Karpas-422 (cell line): ENCODE data around the gene PPP1R12B. TPM values are rescaled to one million over a fixed set of nuclear protein-coding genes. Genes with fewer than 3 reads are reported as not detected.

Source experiments
- DNase-seq: peaks from one replicate; pipeline ENCODE4 v3.0.0-alpha.2; 2015
- H2AFZ ChIP-seq: fragments of 200-600 bp; sonication (generic); 2 replicates; pipeline ENCODE4 v1.6.1; 2014; ENCODE audit warnings: antibody characterized with exemption, low read length, mixed read lengths
- H3K27ac ChIP-seq: fragments of 200-600 bp; sonication (generic); 2 replicates; pipeline ENCODE4 v1.5.1; 2014; ENCODE audit warnings: mild to moderate bottlenecking, low read length, moderate library complexity
- H3K27me3 ChIP-seq: fragments of 200-600 bp; sonication (generic); 2 replicates; pipeline ENCODE4 v1.6.1; 2014; ENCODE audit warnings: low read length, mixed read lengths
- H3K36me3 ChIP-seq: fragments of 200-600 bp; sonication (generic); 2 replicates; pipeline ENCODE4 v1.6.1; 2014; ENCODE audit warnings: low read length, mixed read lengths; ENCODE audit not compliant: insufficient read depth
- H3K4me1 ChIP-seq: fragments of 200-600 bp; sonication (generic); 2 replicates; pipeline ENCODE4 v1.6.1; 2014; ENCODE audit warnings: mild to moderate bottlenecking, low read length, mixed read lengths
- H3K4me2 ChIP-seq: fragments of 200-600 bp; sonication (generic); 2 replicates; pipeline ENCODE4 v1.6.1; 2014; ENCODE audit warnings: low read length, low read depth, mild to moderate bottlenecking; ENCODE audit not compliant: poor library complexity, severe bottlenecking
- H3K4me3 ChIP-seq: fragments of 200-600 bp; sonication (generic); 2 replicates; pipeline ENCODE4 v1.5.1; 2014; ENCODE audit warnings: mild to moderate bottlenecking, antibody characterized with exemption, low read length, mixed read lengths
- H3K79me2 ChIP-seq: fragments of 200-600 bp; sonication (generic); 2 replicates; pipeline ENCODE4 v1.6.1; 2014; ENCODE audit warnings: mild to moderate bottlenecking, low read length, mixed read lengths
- H3K9ac ChIP-seq: fragments of 200-600 bp; sonication (generic); 2 replicates; pipeline ENCODE4 v1.6.0; 2014; ENCODE audit warnings: low read length
- H3K9me2 ChIP-seq: fragments of 200-600 bp; sonication (generic), shearing (Covaris generic); replicated peaks from 2 replicates; pipeline ENCODE4 v1.6.0; 2014; ENCODE audit warnings: mild to moderate bottlenecking, low read length, moderate library complexity; ENCODE audit not compliant: insufficient read depth
- H3K9me3 ChIP-seq: fragments of 300-700, 200-600 bp; sonication (generic); 2 replicates; pipeline ENCODE4 v1.6.1; 2014; ENCODE audit warnings: low read length, mixed read lengths
- H4K20me1 ChIP-seq: fragments of 200-600 bp; sonication (generic); 2 replicates; pipeline ENCODE4 v1.6.1; 2014; ENCODE audit warnings: mild to moderate bottlenecking, antibody characterized with exemption, low read length, low read depth; ENCODE audit not compliant: insufficient read depth
- total RNA-seq: library from RNA; depleted of rRNA; stranded (reverse); fragments of >200 nt; shearing (Covaris generic); gene quantifications from 2 replicates; pipeline ENCODE4 v1.2.3, GENCODE V29; 2014; ENCODE audit warnings: low replicate concordance

The PPP1R12B gene
- total RNA-seq, 1 experiment from 2014 or later: 8.4 TPM

- H3K27ac ChIP-seq: no peak overlapping the region
- no peaks in the 10 kb centered on the region for H3K36me3 ChIP-seq
- no peak overlapping the region for H2AFZ ChIP-seq
- no peaks in the 10 kb centered on the region for H3K27me3 ChIP-seq
- H3K4me3 ChIP-seq: no peak overlapping the region
- H4K20me1 ChIP-seq: peaks cover 2% of the 10 kb centered on the region; the same call in 1 of the 2 replicates
- no peak for DNase-seq
- H3K4me1 ChIP-seq: no peaks in the 10 kb centered on the region
- H3K9me3 ChIP-seq: no peaks in the 10 kb centered on the region
- no peak overlapping the region for H3K4me2 ChIP-seq
- H3K9ac ChIP-seq: no peak overlapping the region
- no peaks in the 10 kb centered on the region for H3K9me2 ChIP-seq
- H3K79me2 ChIP-seq: no peaks in the 10 kb centered on the region
These were observed 216.5 kb downstream of the PPP1R12B start for GRCh38 chr1:202564958-202565495.

- DNase-seq: no peak
- H3K9ac ChIP-seq: no peak overlapping the region
- no peaks in the 10 kb centered on the region for H3K36me3 ChIP-seq
- no peaks in the 10 kb centered on the region for H3K27me3 ChIP-seq
- peaks cover 2% of the 10 kb centered on the region; the same call in 1 of the 2 replicates for H4K20me1 ChIP-seq
- no peak overlapping the region for H2AFZ ChIP-seq
- H3K79me2 ChIP-seq: no peaks in the 10 kb centered on the region
- no peak overlapping the region for H3K4me3 ChIP-seq
- H3K9me3 ChIP-seq: no peaks in the 10 kb centered on the region
- no peak overlapping the region for H3K27ac ChIP-seq
- no peaks in the 10 kb centered on the region for H3K4me1 ChIP-seq
- H3K4me2 ChIP-seq: no peak overlapping the region
- no peaks in the 10 kb centered on the region for H3K9me2 ChIP-seq
These were observed 217.5 kb downstream of the PPP1R12B start for GRCh38 chr1:202565890-202566602.

- no peaks in the 10 kb centered on the region for H3K27me3 ChIP-seq
- no peak for DNase-seq
- no peaks in the 10 kb centered on the region for H3K4me1 ChIP-seq
- no peaks in the 10 kb centered on the region for H3K36me3 ChIP-seq
- no peak overlapping the region for H3K4me2 ChIP-seq
- H3K9me2 ChIP-seq: no peaks in the 10 kb centered on the region
- no peak overlapping the region for H3K27ac ChIP-seq
- H3K4me3 ChIP-seq: no peak overlapping the region
- 0 out of 2 replicates have a peak, but pooled peaks cover 2% of the 10 kb centered on the region for H4K20me1 ChIP-seq
- no peak overlapping the region for H3K9ac ChIP-seq
- H3K9me3 ChIP-seq: no peaks in the 10 kb centered on the region
- no peak overlapping the region for H2AFZ ChIP-seq
- no peaks in the 10 kb centered on the region for H3K79me2 ChIP-seq
These were observed 219.2 kb downstream of the PPP1R12B start for GRCh38 chr1:202567738-202568137.

GRCh38 chr1:202568410-202568809 is 219.9 kb downstream of the PPP1R12B start:
- Histone ChIP-seq H3K36me3 (no peaks in the 10 kb centered on the region), H3K79me2 (no peaks in the 10 kb centered on the region), H4K20me1 (0 out of 2 replicates have a peak, but pooled peaks cover 2% of the 10 kb centered on the region), H3K27ac (no peak overlapping the region), H3K9me2 (no peaks in the 10 kb centered on the region), H3K9me3 (no peaks in the 10 kb centered on the region), H3K4me3 (no peak overlapping the region), H3K4me1 (no peaks in the 10 kb centered on the region), H2AFZ (no peak overlapping the region), H3K27me3 (no peaks in the 10 kb centered on the region), H3K9ac (no peak overlapping the region), H3K4me2 (no peak overlapping the region)
- no peak for DNase-seq

GRCh38 chr1:202568826-202569225 is 220.3 kb downstream of the PPP1R12B start:
- Histone ChIP-seq H2AFZ (no peak overlapping the region), H4K20me1 (0 out of 2 replicates have a peak, but pooled peaks cover 2% of the 10 kb centered on the region), H3K9me2 (no peaks in the 10 kb centered on the region), H3K79me2 (no peaks in the 10 kb centered on the region), H3K4me3 (no peak overlapping the region), H3K36me3 (no peaks in the 10 kb centered on the region), H3K4me1 (no peaks in the 10 kb centered on the region), H3K9ac (no peak overlapping the region), H3K9me3 (no peaks in the 10 kb centered on the region), H3K27me3 (no peaks in the 10 kb centered on the region), H3K27ac (no peak overlapping the region), H3K4me2 (no peak overlapping the region)
- no peak for DNase-seq

GRCh38 chr1:202569393-202570322 is 221.2 kb downstream of the PPP1R12B start:
- no peaks in the 10 kb centered on the region for H3K27me3 ChIP-seq
- H3K36me3 ChIP-seq: no peaks in the 10 kb centered on the region
- H3K9me2 ChIP-seq: no peaks in the 10 kb centered on the region
- H3K9me3 ChIP-seq: no peaks in the 10 kb centered on the region
- H3K4me3 ChIP-seq: no peak overlapping the region
- H4K20me1 ChIP-seq: no peaks in the 10 kb centered on the region
- H3K9ac ChIP-seq: no peak overlapping the region
- H3K4me1 ChIP-seq: no peaks in the 10 kb centered on the region
- no peak overlapping the region for H3K4me2 ChIP-seq
- no peak overlapping the region for H2AFZ ChIP-seq
- no peak for DNase-seq
- H3K79me2 ChIP-seq: no peaks in the 10 kb centered on the region
- no peak overlapping the region for H3K27ac ChIP-seq

- Histone ChIP-seq H3K9ac (no peak overlapping the region), H3K36me3 (no peaks in the 10 kb centered on the region), H3K4me2 (no peak overlapping the region), H3K27ac (no peak overlapping the region), H3K9me2 (no peaks in the 10 kb centered on the region), H4K20me1 (no peaks in the 10 kb centered on the region), H3K79me2 (no peaks in the 10 kb centered on the region), H2AFZ (no peak overlapping the region), H3K4me3 (no peak overlapping the region), H3K4me1 (no peaks in the 10 kb centered on the region), H3K9me3 (no peaks in the 10 kb centered on the region), H3K27me3 (no peaks in the 10 kb centered on the region)
- peak; percentile 79 for DNase-seq
These were observed 223.3 kb downstream of the PPP1R12B start for GRCh38 chr1:202571719-202572339.

- Histone ChIP-seq H3K4me3 (no peak overlapping the region), H3K36me3 (no peaks in the 10 kb centered on the region), H2AFZ (no peak overlapping the region), H3K9me2 (no peaks in the 10 kb centered on the region), H3K27me3 (no peaks in the 10 kb centered on the region), H3K9ac (no peak overlapping the region), H4K20me1 (no peaks in the 10 kb centered on the region), H3K4me1 (no peaks in the 10 kb centered on the region), H3K79me2 (no peaks in the 10 kb centered on the region), H3K4me2 (no peak overlapping the region), H3K9me3 (no peaks in the 10 kb centered on the region), H3K27ac (no peak overlapping the region)
- DNase-seq: no peak
These were observed 224.4 kb downstream of the PPP1R12B start for GRCh38 chr1:202572867-202573266.
